BE2C (cell line): ENCODE results near the gene VAV1.

Source experiments
- DNase-seq: peaks from one replicate; pipeline ENCODE4 v3.0.0-alpha.2; 2020
- H3K27me3 ChIP-seq: fragments of 250-450 bp; sonication (Bioruptor Pico); 2 replicates; pipeline ENCODE4 v1.5.1; 2020; ENCODE audit warnings: mild to moderate bottlenecking
- H3K36me3 ChIP-seq: fragments of 250-450 bp; sonication (Bioruptor Pico); 2 replicates; pipeline ENCODE4 v1.5.1; 2020; ENCODE audit warnings: mild to moderate bottlenecking
- H3K4me1 ChIP-seq: fragments of 250-450 bp; sonication (Bioruptor Pico); 2 replicates; pipeline ENCODE4 v1.5.1; 2020
- H3K4me3 ChIP-seq: 2 replicates; pipeline ENCODE4 v1.5.1; 2011; ENCODE audit warnings: low read depth, low read length
- H3K9me3 ChIP-seq: fragments of 250-450 bp; sonication (Bioruptor Pico); 2 replicates; pipeline ENCODE4 v1.5.1; 2020
- CTCF ChIP-seq: IDR thresholded peaks from 2 replicates; pipeline ENCODE4 v1.5.1; 2012; ENCODE audit warnings: mild to moderate bottlenecking, low read depth, low read length

Gene VAV1

GRCh38 chr19:6736169-6736916 is 36.2 kb upstream of the VAV1 start:
- DNase-seq, result peak; percentile 77

GRCh38 chr19:6736917-6737283 is 35.6 kb upstream of the VAV1 start:
- H3K27me3 ChIP-seq, result no peaks in the 10 kb centered on the region
- H3K36me3 ChIP-seq, result no peaks in the 10 kb centered on the region
- no peak for TF ChIP-seq CTCF
- DNase-seq, result no peak
- peak overlapping the region; percentile 85 for H3K4me3 ChIP-seq
- H3K9me3 ChIP-seq, result no peaks in the 10 kb centered on the region
- peaks cover 5% of the 10 kb centered on the region for H3K4me1 ChIP-seq

More at GRCh38 chr19:6736169-6736916, 36.2 kb upstream of the VAV1 start:
- peak; percentile 55 for TF ChIP-seq CTCF
- Histone ChIP-seq H3K9me3 (no peaks in the 10 kb centered on the region), H3K27me3 (no peaks in the 10 kb centered on the region), H3K4me1 (peaks cover 5% of the 10 kb centered on the region), H3K36me3 (no peaks in the 10 kb centered on the region), H3K4me3 (peak overlapping the region; percentile 85)

DNA sequence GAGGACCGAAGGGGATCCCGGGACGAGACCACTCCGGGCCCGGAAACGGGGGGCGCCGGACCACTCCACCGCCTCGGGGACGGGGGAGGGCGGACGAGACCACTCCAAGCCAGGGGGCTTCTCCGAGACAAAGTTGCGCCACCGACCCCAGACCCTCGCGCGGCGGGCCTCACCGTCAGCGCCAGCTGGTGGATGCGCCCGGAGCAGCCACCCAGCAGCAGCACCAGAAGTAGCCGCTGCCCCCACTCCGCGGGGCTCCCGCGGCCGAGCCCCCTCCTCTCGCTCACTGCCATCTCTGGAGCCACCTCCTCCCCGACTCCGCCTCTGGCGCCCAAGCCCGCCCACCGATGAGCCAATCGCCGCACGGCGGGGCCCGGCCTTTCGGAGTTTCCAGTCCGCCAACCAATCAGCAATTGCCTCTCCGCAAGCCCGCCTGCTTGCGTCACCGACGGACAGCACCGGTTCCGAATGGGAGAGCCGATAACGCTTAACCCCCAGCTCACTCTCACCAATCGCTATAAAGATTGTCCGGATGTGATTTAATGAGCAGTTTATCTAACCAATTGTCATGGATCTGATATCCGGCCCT is 35.1 kb upstream of the VAV1 start, which contains the start of gene GPR108:
Gene GPR108 (minus strand): TSS at position 297 of the 589 bp plus-strand sequence. CDS start 4 bp downstream, at position 293.
- Histone ChIP-seq H3K4me1 (peaks cover 5% of the 10 kb centered on the region), H3K27me3 (no peaks in the 10 kb centered on the region)
- no peak for TF ChIP-seq CTCF

DNA sequence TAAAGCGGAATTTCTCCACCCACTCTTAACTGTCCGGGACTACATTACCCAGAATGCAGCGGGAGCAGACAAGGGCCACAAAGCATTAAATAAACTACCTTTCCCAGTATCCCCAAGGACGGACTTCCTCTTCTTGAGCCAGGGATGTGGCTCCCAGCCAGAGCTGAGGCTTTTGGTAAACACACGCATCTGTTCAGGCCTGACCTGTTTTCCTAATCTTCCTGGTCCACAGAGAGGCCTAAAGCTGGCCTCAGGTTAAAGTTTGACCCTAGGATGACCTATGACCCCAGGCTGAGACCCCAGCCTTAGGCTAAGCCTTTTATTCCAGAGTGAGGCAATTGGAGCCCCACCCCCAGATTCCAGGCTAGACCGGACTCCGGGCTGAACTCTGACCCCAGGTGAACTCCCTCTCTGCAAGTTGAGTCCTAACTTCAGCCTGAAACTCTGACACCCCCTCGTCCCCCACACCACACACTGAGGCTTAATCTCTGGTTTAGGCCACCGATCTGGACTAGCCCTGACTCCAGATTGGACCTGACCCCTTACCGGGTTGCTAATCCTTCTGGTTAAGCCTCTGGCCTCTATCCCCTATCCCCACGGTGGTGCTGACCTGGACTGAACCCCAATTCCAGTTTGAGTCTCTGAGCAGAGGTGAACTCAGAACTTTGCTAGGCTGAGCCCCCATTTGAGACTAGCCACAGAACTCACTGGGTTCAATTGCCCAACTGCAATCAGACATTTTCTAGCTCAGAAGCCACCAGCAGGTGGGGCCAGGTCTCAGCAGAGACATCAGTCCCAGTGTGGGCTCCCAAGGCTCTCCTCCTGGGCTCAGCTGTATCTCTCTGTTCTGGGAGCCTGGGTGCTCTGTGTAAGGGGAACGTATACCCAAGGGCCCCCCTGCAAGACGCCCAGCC is 34.4 kb upstream of the VAV1 start:
- no peaks in the 10 kb centered on the region for H3K27me3 ChIP-seq
- H3K4me1 ChIP-seq, result peaks cover 5% of the 10 kb centered on the region
- TF ChIP-seq CTCF, result peak; percentile 66
- DNase-seq, result peak; percentile 72
- H3K9me3 ChIP-seq, result no peaks in the 10 kb centered on the region
- H3K4me3 ChIP-seq, result peak overlapping the region; percentile 43
- H3K36me3 ChIP-seq, result no peaks in the 10 kb centered on the region

More for the DNA sequence above, 35.1 kb upstream of the VAV1 start, which contains the start of gene GPR108:
- peak within 1 kb of the TSS; percentile 85 for H3K4me3 ChIP-seq
- peak; percentile 99 for DNase-seq
- H3K9me3 ChIP-seq, result no peaks in the 10 kb centered on the region
- no peaks in the 10 kb centered on the region for H3K36me3 ChIP-seq

GRCh38 chr19:6738787-6739389 is 33.6 kb upstream of the VAV1 start:
- DNase-seq, result no peak
- no peak for TF ChIP-seq CTCF
- peak overlapping the region; percentile 41 for H3K4me3 ChIP-seq

More at GRCh38 chr19:6738787-6739389, 33.6 kb upstream of the VAV1 start:
- H3K27me3 ChIP-seq, result no peaks in the 10 kb centered on the region
- H3K4me1 ChIP-seq, result peaks cover 5% of the 10 kb centered on the region
- H3K36me3 ChIP-seq, result no peaks in the 10 kb centered on the region
- H3K9me3 ChIP-seq, result no peaks in the 10 kb centered on the region
